OCI-LY7 (cell line): ENCODE results near the gene KAT2B. TPM values are rescaled to one million over a fixed set of nuclear protein-coding genes. Genes with fewer than 3 reads are reported as not detected.

Experiments used
- BruUV-seq: library from RNA; stranded (reverse); fragments of 400-500 nt; replicated peaks from 2 replicates; lab custom pipeline; 2021; lab: Mats Ljungman, UMichigan
- CTCF ChIA-PET: fragments of 300-600 bp; sonication (Branson Sonifier 250); formaldehyde crosslinking; loops from one replicate; lab custom pipeline; 2022; ENCODE audit warnings: antibody characterized with exemption; ENCODE audit not compliant: unreplicated experiment; lab: Charles Lee
- POLR2A ChIA-PET: fragments of 300-600 bp; sonication (Branson Sonifier 250); formaldehyde crosslinking; loops from one replicate; lab custom pipeline; 2022; ENCODE audit warnings: antibody characterized with exemption; lab: Charles Lee
- DNase-seq: peaks from one replicate; pipeline ENCODE4 v3.0.0-alpha.2; 2015; ENCODE audit warnings: low spot score
- H2AFZ ChIP-seq: fragments of 200-600 bp; sonication (generic), shearing (Covaris generic); 2 replicates; pipeline ENCODE4 v1.6.1; 2014; ENCODE audit warnings: mild to moderate bottlenecking, antibody characterized with exemption, low read length, moderate library complexity
- H3K27ac ChIP-seq: fragments of 200-600 bp; sonication (generic); 2 replicates; pipeline ENCODE4 v1.5.1; 2014; ENCODE audit warnings: mixed run types, low read depth, mild to moderate bottlenecking, moderate library complexity, low read length, inconsistent platforms; ENCODE audit not compliant: poor library complexity, severe bottlenecking
- H3K36me3 ChIP-seq: fragments of 200-600 bp; sonication (generic); 2 replicates; pipeline ENCODE4 v1.6.1; 2014; ENCODE audit warnings: mild to moderate bottlenecking, antibody characterized with exemption, low read length, moderate library complexity, mixed read lengths; ENCODE audit not compliant: insufficient read depth
- H3K4me1 ChIP-seq: fragments of 200-600 bp; sonication (generic); 2 replicates; pipeline ENCODE4 v1.5.1; 2014; ENCODE audit warnings: mild to moderate bottlenecking, low read length; ENCODE audit not compliant: insufficient read depth, poor library complexity, severe bottlenecking
- H3K4me2 ChIP-seq: fragments of 200-600 bp; sonication (generic); 2 replicates; pipeline ENCODE4 v1.6.1; 2014; ENCODE audit warnings: mild to moderate bottlenecking, low read length
- H3K4me3 ChIP-seq: fragments of 200-600 bp; sonication (generic); 2 replicates; pipeline ENCODE4 v1.5.1; 2014; ENCODE audit warnings: mild to moderate bottlenecking, low read depth, low read length; ENCODE audit not compliant: poor library complexity, severe bottlenecking
- H3K79me2 ChIP-seq: fragments of 200-600 bp; sonication (generic); 2 replicates; pipeline ENCODE4 v1.6.1; 2016; ENCODE audit warnings: low read depth, mild to moderate bottlenecking, low read length, moderate library complexity, mixed read lengths; ENCODE audit not compliant: insufficient read depth
- H3K9me2 ChIP-seq: fragments of 200-600 bp; sonication (generic); 2 replicates; pipeline ENCODE4 v1.6.1; 2016; ENCODE audit warnings: mild to moderate bottlenecking, low read length, mixed read lengths; ENCODE audit not compliant: insufficient read depth
- H3K9me3 ChIP-seq: fragments of 200-600 bp; sonication (generic); 2 replicates; pipeline ENCODE4 v1.6.1; 2014; ENCODE audit warnings: mild to moderate bottlenecking, mixed run types, low read length, mixed read lengths
- H4K20me1 ChIP-seq: fragments of 200-600 bp; sonication (generic); 2 replicates; pipeline ENCODE4 v1.6.1; 2014; ENCODE audit warnings: mild to moderate bottlenecking, antibody characterized with exemption, low read length, moderate library complexity, mixed read lengths; ENCODE audit not compliant: insufficient read depth
- EZH2phosphoT487 ChIP-seq: fragments of 200-600 bp; sonication (generic); IDR thresholded peaks from 2 replicates; pipeline ENCODE4 v1.6.1; 2018; ENCODE audit warnings: low read depth, borderline replicate concordance, mild to moderate bottlenecking, mixed run types, antibody characterized with exemption, low read length, moderate library complexity, mixed read lengths
- intact Hi-C: fragments of 100-400 bp; cut with micrococcal nuclease; formaldehyde crosslinking; loops from one replicate; pipeline ENCODE4 v1.10.0; 2022; ENCODE audit not compliant: unreplicated experiment
- total RNA-seq, 2 experiments: library from RNA; depleted of rRNA in 1 of 2; stranded (reverse); fragments of >200 nt in 1 of 2; shearing (Covaris generic) in 1 of 2; gene quantifications; 2 replicates each; pipeline ENCODE4 v1.2.3, GENCODE V29; 2014 to 2022
- TF ChIP-seq, protein P1 (sequence below): fragments of 200-600 bp; sonication (generic); conservative IDR thresholded peaks from 2 replicates; pipeline ENCODE4 v1.5.1; 2014; ENCODE audit warnings: mild to moderate bottlenecking, antibody characterized with exemption, low read length, moderate library complexity, mixed read lengths

KAT2B gene
- total RNA-seq, 2 experiments from 2014 or later: 24.2 to 32.9 TPM

DNA sequence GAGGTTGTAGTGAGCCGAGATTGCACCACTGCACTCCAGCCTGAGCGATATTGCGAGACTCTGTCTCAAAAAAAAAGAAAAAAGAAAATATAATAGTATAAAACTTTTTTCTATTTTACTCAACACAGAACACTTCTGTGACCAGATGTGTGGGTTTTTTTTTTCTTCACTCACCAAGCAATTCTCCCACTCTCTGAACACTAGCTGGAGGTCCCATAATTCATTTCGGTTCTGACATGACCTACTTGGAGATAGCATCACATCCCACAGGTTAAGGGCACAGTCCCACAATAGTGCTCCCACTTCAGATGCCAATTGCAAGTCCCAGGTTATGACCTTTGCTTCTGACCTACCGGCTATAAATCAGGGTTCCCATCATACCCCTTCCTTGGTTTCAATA is 35.0 kb downstream of the KAT2B start:
- intact Hi-C loops: no loop called here
- no peak overlapping the region for H3K4me3 ChIP-seq
- no peaks in the 10 kb centered on the region; the same call in 1 of the 2 replicates for H3K36me3 ChIP-seq
- no peaks in the 10 kb centered on the region for H3K9me3 ChIP-seq
- H3K9me2 ChIP-seq: no peaks in the 10 kb centered on the region
- H3K27ac ChIP-seq: no peak overlapping the region
- BruUV-seq: no TSS peak
- no peak overlapping the region for H2AFZ ChIP-seq
- no peaks in the 10 kb centered on the region for H3K79me2 ChIP-seq
- no peak for DNase-seq
- TF ChIP-seq, protein P1, sequence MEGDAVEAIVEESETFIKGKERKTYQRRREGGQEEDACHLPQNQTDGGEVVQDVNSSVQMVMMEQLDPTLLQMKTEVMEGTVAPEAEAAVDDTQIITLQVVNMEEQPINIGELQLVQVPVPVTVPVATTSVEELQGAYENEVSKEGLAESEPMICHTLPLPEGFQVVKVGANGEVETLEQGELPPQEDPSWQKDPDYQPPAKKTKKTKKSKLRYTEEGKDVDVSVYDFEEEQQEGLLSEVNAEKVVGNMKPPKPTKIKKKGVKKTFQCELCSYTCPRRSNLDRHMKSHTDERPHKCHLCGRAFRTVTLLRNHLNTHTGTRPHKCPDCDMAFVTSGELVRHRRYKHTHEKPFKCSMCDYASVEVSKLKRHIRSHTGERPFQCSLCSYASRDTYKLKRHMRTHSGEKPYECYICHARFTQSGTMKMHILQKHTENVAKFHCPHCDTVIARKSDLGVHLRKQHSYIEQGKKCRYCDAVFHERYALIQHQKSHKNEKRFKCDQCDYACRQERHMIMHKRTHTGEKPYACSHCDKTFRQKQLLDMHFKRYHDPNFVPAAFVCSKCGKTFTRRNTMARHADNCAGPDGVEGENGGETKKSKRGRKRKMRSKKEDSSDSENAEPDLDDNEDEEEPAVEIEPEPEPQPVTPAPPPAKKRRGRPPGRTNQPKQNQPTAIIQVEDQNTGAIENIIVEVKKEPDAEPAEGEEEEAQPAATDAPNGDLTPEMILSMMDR: no peak
- TF ChIP-seq EZH2phosphoT487: no peak
- POLR2A ChIA-PET: interaction anchor here (3.2 kb wide), 1 partner anchor 9 kb away, joined by 15 read pairs; no protein-coding TSS in a partner anchor
- H3K4me2 ChIP-seq: no peak overlapping the region
- H4K20me1 ChIP-seq: no peaks in the 10 kb centered on the region
- no peaks in the 10 kb centered on the region for H3K4me1 ChIP-seq
- CTCF ChIA-PET: no interaction called here

DNA sequence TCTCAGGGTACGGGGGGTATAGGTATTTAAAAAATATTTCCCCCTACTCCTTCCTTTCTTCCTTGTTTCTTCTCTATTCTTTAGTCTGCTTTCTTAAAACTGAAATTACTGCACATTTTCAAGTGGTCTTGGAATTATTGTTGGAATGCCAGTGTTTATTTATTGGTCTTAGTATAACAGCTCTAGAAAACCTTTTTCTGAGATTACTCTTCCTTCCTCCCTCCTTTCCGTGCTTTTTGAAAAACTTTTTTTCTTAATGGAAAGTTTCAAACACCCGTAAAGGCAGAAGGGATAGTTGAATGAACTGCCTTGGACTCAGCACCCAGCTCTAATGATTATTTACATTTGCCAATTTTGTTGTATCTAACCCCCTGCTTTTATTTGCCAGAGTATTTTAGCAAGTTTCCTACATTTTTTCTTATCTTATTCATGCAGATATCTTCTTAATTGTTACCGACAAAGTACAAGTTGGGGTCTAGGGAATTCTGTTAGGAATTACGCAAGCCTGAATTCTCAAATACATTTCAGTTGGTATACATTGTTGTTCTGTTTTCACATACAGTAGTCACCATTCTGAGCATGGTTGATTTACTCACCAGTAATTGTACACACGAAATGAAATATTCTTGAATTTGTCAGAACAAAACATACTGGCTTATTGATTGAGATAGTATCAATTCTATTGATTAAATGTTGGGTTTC is 36.2 kb downstream of the KAT2B start:
- ChIA-PET CTCF (no interaction called here), POLR2A (interaction anchor here (0.6 to 3.2 kb wide), 5 partner anchors 8 to 1121 kb away, joined by 3 to 15 read pairs (median 3); no protein-coding TSS in a partner anchor)
- no peaks in the 10 kb centered on the region for H4K20me1 ChIP-seq
- no TSS peak for BruUV-seq
- DNase-seq: no peak
- H3K9me2 ChIP-seq: no peaks in the 10 kb centered on the region
- no peak overlapping the region for H2AFZ ChIP-seq
- H3K36me3 ChIP-seq: no peaks in the 10 kb centered on the region; the same call in 1 of the 2 replicates
- no peaks in the 10 kb centered on the region for H3K4me1 ChIP-seq
- no peak overlapping the region for H3K4me2 ChIP-seq
- TF ChIP-seq, protein P1: no peak
- TF ChIP-seq EZH2phosphoT487: no peak
- intact Hi-C loops: no loop called here
- no peaks in the 10 kb centered on the region for H3K9me3 ChIP-seq
- H3K4me3 ChIP-seq: no peak overlapping the region
- H3K27ac ChIP-seq: no peak overlapping the region
- H3K79me2 ChIP-seq: no peaks in the 10 kb centered on the region

DNA sequence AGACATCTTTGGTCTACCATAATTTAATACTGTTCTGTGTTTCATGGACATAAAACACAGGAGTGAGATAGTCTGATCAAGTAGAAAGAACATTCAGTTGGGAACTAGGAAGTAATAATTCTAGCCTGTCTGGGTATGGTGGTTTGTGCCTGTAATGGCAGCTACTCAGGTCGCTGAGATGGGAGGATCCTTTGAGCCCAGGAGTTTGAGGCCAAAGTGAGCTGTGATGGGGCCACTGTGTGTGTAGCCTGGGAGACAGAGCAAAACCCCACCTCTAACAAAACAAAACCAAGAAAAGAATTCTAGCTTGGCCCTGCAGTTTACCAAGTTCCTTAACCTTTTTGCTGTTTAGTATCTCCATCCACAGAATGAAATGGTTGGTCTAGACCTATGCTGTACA is 36.8 kb downstream of the KAT2B start:
- DNase-seq: no peak
- no TSS peak for BruUV-seq
- Histone ChIP-seq H3K36me3 (no peaks in the 10 kb centered on the region; the same call in 1 of the 2 replicates), H3K9me2 (no peaks in the 10 kb centered on the region), H2AFZ (no peak overlapping the region), H3K4me3 (no peak overlapping the region), H4K20me1 (no peaks in the 10 kb centered on the region), H3K4me1 (no peaks in the 10 kb centered on the region), H3K4me2 (no peak overlapping the region), H3K79me2 (no peaks in the 10 kb centered on the region), H3K27ac (no peak overlapping the region), H3K9me3 (no peaks in the 10 kb centered on the region)
- CTCF ChIA-PET: no interaction called here
- POLR2A ChIA-PET: interaction anchor here (0.6 to 3.2 kb wide), 4 partner anchors 7 to 1120 kb away, joined by 3 to 15 read pairs (median 4); no protein-coding TSS in a partner anchor
- intact Hi-C loops: no loop called here
- TF ChIP-seq, protein P1: no peak
- no peak for TF ChIP-seq EZH2phosphoT487
